ENCODE data around the gene ZNF467. TPM values are rescaled to one million over a fixed set of nuclear protein-coding genes. Genes with fewer than 3 reads are reported as not detected.
A peak's percentile ranks its signal among the peaks of the same experiment; 100 is the strongest.

The ZNF467 gene
- total and polyA plus RNA-seq, 2 of the 8 experiments (the other 6 are each of a cell fraction or from before 2014, with no cell fraction given), result 0.50 to 0.51 TPM

GRCh38 chr7:149716007-149716931, 57.1 kb downstream of the ZNF467 start:
- Histone ChIP-seq H3K9me3 (ENCODE audit: insufficient read depth in 2 of 2, low read depth in 1 of 2, low read length in 1 of 2) (0 out of 4 replicates have a peak, but pooled peaks cover 0 to 3% of the 10 kb centered on the region in 2 experiments), H3K4me1 (replicated peaks in 1 of 4; ENCODE audit: control insufficient read depth in 3 of 4, insufficient read depth in 4 of 4, low read length in 3 of 4) (peaks cover 2 to 14% (median 7%) of the 10 kb centered on the region in 4 experiments), H4K8ac (ENCODE audit: extremely low read depth, insufficient read depth, low read length) (no peak overlapping the region), H3K79me1 (ENCODE audit: low read depth, low read length) (peaks cover 14% of the 10 kb centered on the region), H2BK5ac (ENCODE audit: low read depth, low read length) (no peak overlapping the region), H3K27ac (ENCODE audit: low read depth, low read length) (no peak overlapping the region), H2AK5ac (ENCODE audit: low read depth, low read length) (no peak overlapping the region), H3K4me2 (ENCODE audit: insufficient read depth in 1 of 2, low read depth in 2 of 2, low read length in 2 of 2) (peak overlapping the region; percentile 78 to 80), H3K79me2 (ENCODE audit: control insufficient read depth in 1 of 2, insufficient read depth in 2 of 2, low read length in 2 of 2) (peaks cover 0 to 15% of the 10 kb centered on the region in 2 experiments; a peak in 2 of 4 replicates), H3K14ac (ENCODE audit: insufficient read length) (no peak overlapping the region), H3K4ac (replicated peaks; ENCODE audit: insufficient read length, low read depth, low read length) (no peak overlapping the region), H2AFZ (ENCODE audit: low read length) (no peak overlapping the region), H2BK12ac (ENCODE audit: low read depth, low read length) (0 out of 2 replicates have a peak overlapping the region, but pooled peaks have one; percentile 9), H3K23ac (ENCODE audit: insufficient read length) (no peak overlapping the region), H2BK15ac (ENCODE audit: low read length) (no peak overlapping the region), H3K4me3 (ENCODE audit: extremely low read depth in 1 of 4, insufficient read depth in 2 of 4, low read depth in 3 of 4, low read length in 4 of 4) (peak overlapping the region in 2 of 4 experiments; percentile 87 to 95; a peak in 5 of 8 replicates), H2BK120ac (replicated peaks; ENCODE audit: low read depth, low read length) (no peak overlapping the region), H3K36me3 (ENCODE audit: control insufficient read depth in 2 of 4, insufficient read depth in 4 of 4, low read length in 3 of 4) (peaks cover 0 to 5% (median 0%) of the 10 kb centered on the region in 4 experiments; a peak in 2 of 8 replicates), H3K9ac (replicated peaks in 1 of 4; ENCODE audit: extremely low read depth in 1 of 4, low read depth in 3 of 4, low read length in 3 of 4) (0 out of 7 replicates have a peak overlapping the region, but pooled peaks of 1 of the 4 experiments have one; percentile 4), H3K56ac (replicated peaks; ENCODE audit: insufficient read length, low read depth, low read length) (no peak overlapping the region), H4K5ac (ENCODE audit: insufficient read length, low read depth, low read length) (no peak overlapping the region), H3K18ac (ENCODE audit: extremely low read depth, low read length) (no peak overlapping the region), H4K91ac (replicated peaks; ENCODE audit: insufficient read length, low read length) (no peak overlapping the region), H3K23me2 (ENCODE audit: low read depth, low read length) (peaks cover 12% of the 10 kb centered on the region), H3K27me3 (replicated peaks in 1 of 4; ENCODE audit: control insufficient read depth in 3 of 4, extremely low read depth in 1 of 4, insufficient read depth in 3 of 4, low read length in 3 of 4) (peaks cover 0 to 11% (median 7%) of the 10 kb centered on the region in 4 experiments; a peak in 4 of 7 replicates), H4K20me1 (replicated peaks in 1 of 2; ENCODE audit: control insufficient read depth in 1 of 2, insufficient read depth in 2 of 2, low read length in 2 of 2) (peaks cover 0 to 10% of the 10 kb centered on the region in 2 experiments), H2BK20ac (ENCODE audit: low read length) (no peak overlapping the region)
- ChIA-PET CTCF (ENCODE audit: partially characterized antibody) (interaction anchor here (0.6 to 2.9 kb wide), 13 partner anchors 13 to 91 kb away, joined by 3 to 17 read pairs (median 4); no protein-coding TSS in a partner anchor), POLR2A (ENCODE audit: partially characterized antibody) (interaction anchor here (0.6 to 2.1 kb wide), 6 partner anchors 11 to 255 kb away, joined by 3 to 5 read pairs (median 3); no protein-coding TSS in a partner anchor)
- TF ChIP-seq RAD21 (IDR thresholded peaks at IDR 0.05 in 1 of 2, conservative IDR thresholded peaks at IDR 0.05 in 1 of 2; ENCODE audit: low read depth in 2 of 2, low read length in 2 of 2) (peak; percentile 18 to 29; a peak in 2 of 4 replicates), CTCF (IDR thresholded peaks at IDR 0.05; ENCODE audit: control extremely low read depth in 1 of 3, insufficient read depth in 1 of 3, low read depth in 1 of 3, low read length in 3 of 3) (0 out of 4 replicates have a peak, but pooled peaks of 1 of the 3 experiments have one; percentile 4)
- TF ChIP-seq, protein P1, sequence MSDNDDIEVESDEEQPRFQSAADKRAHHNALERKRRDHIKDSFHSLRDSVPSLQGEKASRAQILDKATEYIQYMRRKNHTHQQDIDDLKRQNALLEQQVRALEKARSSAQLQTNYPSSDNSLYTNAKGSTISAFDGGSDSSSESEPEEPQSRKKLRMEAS (IDR thresholded peaks at IDR 0.05), result no peak
- DNase-seq (ENCODE audit: low read depth in 1 of 2, low spot score in 2 of 2), result peak in 1 of 2 experiments; percentile 41
- no peak for FAIRE-seq
- 89% methylated on average over 11 of the region's 11 CpGs; no CpG with 5 or more reads in 1 of the 2 experiments for WGBS, 2 experiments (ENCODE audit: extremely low coverage in 1 of 2, insufficient coverage in 1 of 2, insufficient read length in 1 of 2, insufficient replicate concordance in 2 of 2, low coverage in 1 of 2, low lambda C conversion rate in 2 of 2, missing lambda C conversion rate in 1 of 2)

Measured in H1 (cell line).